ENCODE measurements around the gene KISS1. TPM values are rescaled to one million over a fixed set of nuclear protein-coding genes. Genes with fewer than 3 reads are reported as not detected.

Gene KISS1
- total RNA-seq, 1 donor from 2014 or later = not detected

DNA sequence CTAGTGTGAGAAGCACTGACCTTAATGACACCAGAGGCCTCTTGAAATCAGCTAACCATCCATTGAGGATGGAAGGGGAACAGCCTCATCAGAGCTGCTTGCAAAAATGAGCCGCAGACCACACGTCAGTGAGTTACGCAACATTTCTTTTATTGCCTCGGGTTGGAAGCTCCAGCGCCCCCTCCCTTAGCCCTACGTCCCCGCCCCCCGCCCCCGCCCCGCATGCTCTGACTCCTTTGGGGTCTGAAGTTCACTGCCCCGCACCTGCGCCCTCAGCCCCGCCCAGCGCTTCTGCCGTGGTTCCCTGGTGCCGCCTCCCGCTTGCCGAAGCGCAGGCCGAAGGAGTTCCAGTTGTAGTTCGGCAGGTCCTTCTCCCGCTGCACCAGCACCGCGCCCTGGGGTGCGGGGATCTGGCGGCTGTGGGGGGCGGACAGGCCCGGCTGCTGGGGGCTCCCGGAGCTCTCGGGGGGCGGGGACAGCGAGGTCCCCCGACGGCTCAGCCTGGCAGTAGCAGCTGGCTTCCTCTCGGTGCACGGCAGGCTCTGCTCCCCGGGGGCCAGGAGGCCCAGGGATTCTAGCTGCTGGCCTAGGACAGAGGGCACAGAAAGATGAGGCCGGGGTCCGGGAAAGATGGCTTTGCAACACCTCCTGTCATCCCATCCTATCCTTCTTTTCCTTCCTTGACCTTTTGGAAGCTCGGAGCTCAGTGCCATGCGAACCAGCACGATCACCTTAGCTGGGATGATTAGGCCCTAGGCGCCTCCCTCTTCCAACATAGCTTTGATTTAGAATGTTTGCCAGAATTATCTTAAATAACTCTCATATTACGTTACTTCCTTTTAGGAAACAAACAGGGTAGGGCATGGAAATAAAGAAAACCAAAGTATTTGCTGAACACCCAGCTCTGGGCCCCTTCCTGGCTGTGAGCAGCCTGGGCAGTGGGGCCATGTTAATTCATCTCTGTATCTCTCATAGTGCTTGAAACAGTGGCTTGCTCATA is 5.8 kb downstream of the KISS1 start:
- DNase-seq = peak; percentile 76

DNA sequence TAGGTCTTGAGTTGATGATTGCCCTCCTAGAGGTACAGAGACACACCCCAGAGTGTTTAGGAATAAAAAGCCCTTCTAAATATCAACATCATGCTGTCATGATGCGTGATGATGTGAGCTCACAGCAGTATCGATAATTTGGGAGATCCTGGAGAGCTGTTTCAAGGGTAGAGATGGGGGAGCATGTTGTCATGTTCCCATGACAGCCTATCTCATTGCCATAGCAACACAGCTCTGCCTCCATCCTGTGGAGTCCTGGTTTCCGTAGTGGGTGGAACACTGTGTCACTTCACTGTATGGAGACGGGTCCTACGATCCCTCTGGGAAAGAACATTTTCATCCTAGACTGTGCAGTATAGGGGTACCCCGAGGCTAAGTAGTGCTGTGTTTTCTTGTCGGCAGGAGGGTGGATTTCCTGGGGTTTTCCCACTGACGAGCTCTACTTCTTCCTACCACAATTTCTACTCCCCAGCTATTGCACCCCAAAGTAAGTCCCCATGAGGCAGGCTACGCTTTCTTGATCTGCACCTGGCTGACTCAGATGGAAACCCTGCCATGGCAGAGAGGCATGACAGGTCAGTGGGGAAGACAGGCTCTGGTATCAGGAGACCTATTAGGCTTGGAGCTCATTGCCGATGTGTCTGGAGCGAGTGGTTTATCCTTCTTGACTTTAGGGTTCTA is 7.2 kb downstream of the KISS1 start:
- peak; percentile 32 for DNase-seq

DNA sequence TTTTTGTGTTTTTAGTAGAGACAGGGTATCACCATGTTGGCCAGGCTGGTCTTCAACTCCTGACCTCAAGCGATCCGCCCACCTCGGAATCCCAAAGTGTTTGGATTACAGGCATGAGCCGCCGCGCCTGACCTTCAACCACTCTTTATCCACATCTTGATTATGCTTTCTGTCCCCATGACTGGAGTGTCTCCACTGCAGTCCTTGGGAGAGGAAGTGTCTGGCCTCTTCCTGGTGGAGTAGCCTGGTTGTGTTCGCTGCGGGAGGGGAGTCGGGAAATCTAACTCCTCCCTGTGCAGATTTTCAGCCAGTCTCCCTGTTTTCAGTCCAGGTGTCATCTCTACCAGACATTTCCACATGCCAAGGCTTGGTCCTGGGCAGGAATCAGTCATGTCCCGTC is 9.7 kb downstream of the KISS1 start:
- DNase-seq = no peak

GRCh38 chr1:204181116-204181515 is 15.2 kb downstream of the KISS1 start:
- DNase-seq = no peak

DNA sequence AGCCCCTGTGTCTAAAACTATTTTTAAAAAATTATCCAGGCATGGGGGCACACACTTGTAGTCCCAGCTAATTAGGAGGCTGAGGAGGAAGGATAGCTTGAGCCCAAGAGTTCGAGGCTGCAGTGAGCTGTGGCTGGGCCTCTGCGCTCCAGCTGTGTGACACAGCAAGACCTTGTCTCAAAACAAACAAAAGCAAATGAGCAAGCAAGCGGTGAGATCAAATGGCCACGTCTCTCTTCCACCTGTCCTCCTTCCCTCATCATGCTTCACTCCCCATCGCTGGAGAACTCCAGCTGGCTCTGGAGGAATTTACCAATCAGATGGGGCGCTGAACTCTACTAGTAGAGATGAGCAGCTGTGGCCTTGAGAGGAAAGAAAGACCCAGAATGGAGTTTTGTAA is 16.2 kb downstream of the KISS1 start:
- DNase-seq = no peak

GRCh38 chr1:204178487-204179281 is 17.6 kb downstream of the KISS1 start:
- DNase-seq = no peak

DNA sequence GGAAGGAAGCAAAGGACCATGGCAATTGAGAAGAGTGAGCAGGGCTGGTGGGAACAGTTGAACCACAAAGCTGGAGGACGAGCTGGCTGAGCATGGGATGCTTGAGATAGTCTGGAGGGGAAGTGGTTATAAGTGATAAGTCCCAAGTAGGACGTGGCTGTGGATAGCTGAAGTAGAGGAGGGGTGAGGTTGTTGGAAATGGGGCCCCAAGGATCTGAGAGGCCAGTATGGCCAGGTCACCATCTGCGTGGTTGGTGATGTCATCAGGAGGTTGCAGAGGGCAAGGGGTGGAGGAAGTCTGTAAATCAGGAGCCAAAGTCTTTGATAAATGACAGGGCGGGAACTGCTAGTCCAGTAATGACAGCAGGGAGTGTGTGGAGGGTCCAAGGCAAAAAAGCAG is 19.2 kb downstream of the KISS1 start:
- DNase-seq = no peak

- DNase-seq = no peak
These were observed 20.2 kb downstream of the KISS1 start for GRCh38 chr1:204176049-204176448.

GRCh38 chr1:204174958-204175357 is 21.3 kb downstream of the KISS1 start:
- DNase-seq = no peak

DNA sequence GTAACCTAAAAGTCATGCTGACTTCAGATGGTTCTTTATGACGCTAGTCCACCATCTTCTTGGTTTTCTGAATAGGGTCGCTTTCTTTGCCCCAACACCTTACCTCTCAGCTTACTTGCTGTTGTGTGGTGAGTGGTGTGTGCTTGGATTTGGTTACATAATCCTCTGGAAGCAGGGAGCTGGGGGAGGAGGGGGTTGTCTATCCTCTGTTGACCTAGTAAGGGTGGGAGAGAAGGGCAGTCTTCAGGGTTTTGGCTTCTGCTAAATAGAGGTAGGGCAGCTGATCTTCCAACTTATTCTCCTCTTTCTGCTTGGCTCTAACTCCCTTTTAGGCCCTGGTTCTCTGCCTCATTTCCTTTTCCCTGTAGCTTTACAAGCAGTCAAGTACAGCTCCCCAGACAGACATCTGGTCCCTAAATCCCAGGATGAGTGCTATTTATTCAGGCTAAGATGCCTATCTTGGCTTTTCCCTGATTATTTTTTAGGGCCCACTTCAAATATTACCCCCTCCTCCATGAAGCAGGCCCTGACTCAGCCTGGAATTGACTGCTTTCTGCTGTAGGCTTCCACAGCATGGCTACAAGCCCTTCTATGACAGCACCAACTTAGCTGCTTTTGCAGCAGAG is 23.8 kb downstream of the KISS1 start:
- no peak for DNase-seq

DNA sequence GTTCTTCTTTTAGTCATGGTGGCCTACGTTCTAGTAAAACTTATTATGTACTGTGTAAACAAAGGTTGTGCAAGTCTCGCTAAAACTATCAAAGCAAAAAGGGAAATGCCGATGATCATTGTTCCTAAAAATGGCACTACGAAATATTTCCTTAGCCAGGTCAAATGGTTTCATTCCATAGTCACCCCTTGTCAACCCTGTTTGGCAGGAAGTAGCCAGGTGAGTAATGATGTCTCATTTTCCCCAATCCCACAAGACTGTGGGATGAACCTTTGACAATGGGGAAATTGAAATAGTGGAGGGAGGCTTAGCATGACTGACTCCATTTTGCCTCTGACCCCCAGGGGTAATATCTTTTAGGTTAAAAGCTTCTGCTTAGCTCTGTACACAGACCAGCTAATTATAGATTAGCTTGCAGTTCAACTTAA is 24.5 kb downstream of the KISS1 start:
- DNase-seq = peak; percentile 77

- DNase-seq = no peak
These were observed 25.7 kb downstream of the KISS1 start for GRCh38 chr1:204170494-204171155.

DNA sequence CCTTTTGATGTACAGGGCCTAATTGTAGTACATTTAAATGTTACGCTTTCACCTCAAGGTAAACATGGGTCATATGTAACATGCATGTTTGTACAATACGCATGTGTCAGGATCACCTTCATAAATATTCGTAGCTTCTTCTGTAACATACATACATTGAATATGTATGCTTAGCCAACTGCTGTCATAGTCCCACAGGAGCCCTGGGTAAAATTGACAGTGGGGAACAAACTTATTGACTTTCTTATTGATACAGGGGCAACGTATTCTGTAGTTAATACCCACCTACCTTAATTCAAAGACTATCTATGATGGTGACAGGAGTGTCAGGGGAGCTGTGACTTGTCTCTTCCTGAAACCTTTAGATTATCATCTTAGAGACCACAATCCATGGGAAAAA is 26.4 kb downstream of the KISS1 start:
- DNase-seq = no peak

DNA sequence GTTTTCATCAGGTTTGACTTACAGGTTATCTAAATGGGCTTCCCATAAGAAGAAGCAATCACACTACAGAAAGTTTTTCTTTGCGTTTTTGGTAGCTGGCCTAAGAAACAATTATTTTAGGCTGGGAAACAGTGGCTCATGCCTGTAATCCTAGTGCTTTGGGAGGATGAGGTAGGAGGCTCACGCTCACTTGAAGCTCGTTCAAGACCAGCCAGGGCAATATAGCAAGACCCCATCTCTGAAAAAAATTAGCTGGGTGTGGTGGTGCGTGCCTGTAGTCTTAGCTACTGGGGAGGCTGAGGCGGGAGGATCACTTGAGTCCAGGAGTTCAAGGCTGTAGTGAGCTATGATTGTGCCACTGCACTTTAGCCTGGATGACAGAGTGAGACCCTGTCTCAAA is 28.6 kb downstream of the KISS1 start:
- DNase-seq = no peak

DNA sequence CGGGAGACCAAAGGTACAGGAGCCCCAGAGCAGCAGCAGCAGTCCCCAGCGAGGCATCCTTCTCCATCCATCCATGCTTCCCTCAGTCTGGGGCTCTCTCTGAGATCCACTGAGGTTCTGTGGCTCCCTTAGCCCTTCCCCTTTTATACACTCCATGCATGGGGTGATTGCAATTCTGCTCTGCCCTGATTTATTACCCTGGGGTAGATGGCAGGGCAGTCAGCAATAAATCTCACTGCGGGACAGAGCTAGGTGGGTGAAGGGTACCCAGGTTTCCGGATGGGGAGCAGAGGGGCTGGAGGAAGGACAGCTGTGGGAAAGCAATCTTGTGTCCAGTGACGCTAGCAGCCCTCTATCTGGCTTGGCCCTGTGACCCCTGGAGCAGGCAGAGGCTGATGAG is 30.1 kb downstream of the KISS1 start, which contains the start of gene REN:
TSS of gene REN (minus strand) at position 119 of the 400 bp plus-strand sequence. CDS start at position 75, 44 bp downstream.
- DNase-seq = no peak

DNA sequence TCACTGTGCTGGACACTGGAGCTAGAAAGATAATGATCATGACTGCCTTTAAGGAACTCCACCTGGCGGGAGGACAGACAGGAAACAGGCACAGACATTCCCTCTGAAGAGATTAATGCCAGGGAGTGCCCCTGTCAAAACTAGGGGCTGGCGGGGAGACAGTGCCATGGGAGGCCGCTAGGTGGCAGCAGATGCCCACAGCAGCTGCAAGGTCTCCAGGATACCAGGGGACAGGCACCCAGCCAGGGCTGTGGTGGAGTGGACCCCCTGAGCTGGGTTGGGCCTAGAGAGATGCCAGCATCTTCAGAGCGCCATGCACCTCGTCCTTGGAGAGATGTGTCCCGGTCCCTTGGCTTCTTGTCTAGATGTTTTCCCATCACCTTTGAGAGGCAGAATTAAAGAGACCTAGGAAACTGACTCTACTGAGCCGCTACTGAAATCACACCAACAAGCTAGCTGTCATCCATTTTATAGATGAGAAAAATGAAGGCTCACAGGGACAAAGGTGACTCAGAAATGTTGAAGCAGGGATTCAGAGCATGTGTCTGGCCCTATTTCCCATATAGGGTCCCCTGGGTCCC is 33.7 kb downstream of the KISS1 start:
- peak; percentile 81 for DNase-seq

DNA sequence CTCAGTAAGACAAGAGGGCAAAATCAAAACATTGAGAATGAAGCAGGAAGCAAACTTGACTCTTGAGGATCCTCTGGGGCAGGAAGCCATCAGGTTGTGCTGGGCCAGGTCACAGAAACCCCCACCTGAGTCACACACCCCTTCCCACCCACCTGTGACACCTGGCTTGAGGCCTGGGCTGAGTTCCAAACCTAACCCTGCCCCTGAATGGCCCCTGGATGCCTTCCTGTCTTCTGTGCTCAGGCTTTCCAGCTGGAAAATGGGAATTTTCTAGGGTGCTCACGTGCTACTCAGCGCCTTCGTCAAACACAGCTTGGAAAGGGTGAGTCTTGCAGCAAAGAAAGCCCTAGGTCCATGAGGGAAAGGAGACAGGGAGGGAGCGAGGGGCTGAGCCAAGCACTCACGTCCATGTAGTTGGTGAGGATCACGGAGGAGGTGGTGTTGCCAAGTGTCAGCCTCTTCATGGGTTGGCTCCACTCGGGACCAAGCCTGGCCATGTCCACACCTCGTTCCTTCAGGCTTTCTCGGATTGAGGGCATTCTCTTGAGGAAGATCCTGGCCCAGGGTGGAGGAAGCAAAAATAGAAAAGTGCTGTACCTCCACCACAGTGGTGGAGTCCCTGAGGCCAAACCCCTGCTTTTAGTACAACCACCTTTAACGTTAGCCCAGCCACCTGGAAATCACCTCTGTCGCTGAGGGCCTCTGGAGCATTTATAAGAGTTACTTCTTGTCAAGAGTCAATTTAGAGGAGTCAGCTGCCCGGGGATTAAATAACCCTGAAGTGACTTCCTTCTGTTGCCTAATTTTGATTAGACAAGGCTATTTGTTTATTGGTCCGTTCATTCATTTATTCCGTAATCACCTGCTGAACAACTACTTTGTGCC is 34.4 kb downstream of the KISS1 start:
- DNase-seq = no peak

DNA sequence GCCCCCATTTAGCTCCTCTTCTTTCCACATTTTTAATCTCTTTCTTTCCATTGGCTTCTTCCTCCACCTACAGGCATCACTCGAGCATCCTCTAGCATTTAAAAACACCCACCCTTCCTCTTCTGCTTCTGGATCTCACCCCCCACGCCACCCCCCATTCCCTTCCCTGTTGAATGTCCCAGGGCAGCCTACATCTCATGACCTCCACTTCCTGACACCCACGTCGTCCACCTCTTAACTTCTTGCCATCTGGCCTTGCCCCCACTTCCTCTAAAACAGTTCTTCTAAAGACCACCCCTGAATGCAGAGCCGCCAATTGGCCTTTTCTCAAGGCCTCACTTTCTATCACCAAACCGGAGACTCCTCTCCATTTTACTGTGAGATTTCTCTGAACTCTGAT is 38.3 kb downstream of the KISS1 start:
- no peak for DNase-seq

DNA sequence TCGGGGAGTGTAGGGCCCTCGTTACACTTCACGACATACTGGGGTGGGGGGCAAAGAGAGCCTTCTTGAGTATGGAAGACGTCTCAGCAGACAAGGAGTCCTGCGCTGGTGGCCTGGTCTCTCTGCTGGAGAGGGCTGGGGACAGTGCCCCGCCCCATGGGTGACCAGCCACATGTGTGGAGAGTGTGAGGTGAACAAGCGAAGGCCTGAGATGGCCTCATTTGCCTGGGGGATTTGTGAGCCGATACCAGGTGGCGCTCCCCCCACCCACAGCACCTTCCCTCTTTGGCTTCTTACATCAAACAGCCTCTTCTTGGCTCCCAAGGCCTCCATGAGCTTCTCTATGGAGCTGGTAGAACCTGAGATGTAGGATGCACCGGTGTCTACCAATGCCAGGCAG is 40.4 kb downstream of the KISS1 start:
- DNase-seq = no peak

DNA sequence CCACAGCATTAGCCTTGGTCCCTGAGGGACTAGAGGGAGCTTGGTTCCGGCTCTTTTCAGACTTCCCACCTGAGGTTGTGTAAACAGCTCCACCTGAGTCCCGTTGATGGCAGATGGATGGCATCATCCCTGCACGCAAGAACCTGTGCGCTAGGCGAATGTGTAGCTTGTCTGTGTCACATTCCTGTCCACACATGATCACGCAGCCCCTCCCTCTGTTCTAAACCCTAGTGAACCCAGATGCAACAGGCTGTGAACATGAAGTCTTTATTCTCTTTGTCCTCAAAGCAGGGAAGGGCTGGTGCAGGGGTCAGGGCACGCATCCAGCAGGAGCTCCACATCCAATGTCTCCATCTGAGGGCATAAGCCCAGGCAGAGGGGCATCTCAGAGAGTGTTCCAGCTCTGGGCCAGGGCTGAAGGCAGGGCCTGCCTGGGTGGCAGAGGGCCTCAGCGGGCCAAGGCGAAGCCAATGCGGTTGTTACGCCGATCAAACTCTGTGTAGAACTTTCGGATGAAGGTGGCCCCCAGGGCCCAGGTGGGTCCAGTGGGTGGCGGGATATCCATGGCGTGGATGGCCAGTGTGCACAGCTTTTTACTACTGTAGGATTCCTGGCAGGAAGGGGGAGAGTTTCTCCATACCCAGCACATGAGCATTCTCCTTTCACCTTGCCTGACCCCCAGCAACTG is 41.6 kb downstream of the KISS1 start:
- no peak for DNase-seq

Data from dermis blood vessel endothelial cell (primary cell).